Glomerular visceral epithelial cell (primary cell): ENCODE measurements around the gene HTT.
"Not testable (repeated sequence)": the region's sequence is repeated elsewhere in the genome, so short reads cannot be mapped to it uniquely, and the experiment has no call there.

ENCODE experiments used
- DNase-seq: peaks from one replicate; pipeline ENCODE4 v3.0.0-alpha.2; 2016; ENCODE audit errors: extremely low spot score

Gene HTT

GRCh38 chr4:3082925-3083515, 8.5 kb downstream of the HTT start:
- no peak for DNase-seq

- DNase-seq = no peak
Measured at GRCh38 chr4:3083732-3084131, 9.3 kb downstream of the HTT start.

- no peak for DNase-seq
Measured at GRCh38 chr4:3085948-3086670, 11.6 kb downstream of the HTT start.

GRCh38 chr4:3087115-3087797, 12.8 kb downstream of the HTT start:
- no peak for DNase-seq

GRCh38 chr4:3091464-3091863, 17.0 kb downstream of the HTT start:
- no peak for DNase-seq

- not testable (repeated sequence) for DNase-seq
Measured at GRCh38 chr4:3094701-3095100, 20.2 kb downstream of the HTT start.

- DNase-seq = no peak
Measured at GRCh38 chr4:3096202-3096601, 21.7 kb downstream of the HTT start.

- DNase-seq = no peak
Measured at GRCh38 chr4:3098346-3098745, 23.9 kb downstream of the HTT start.

- DNase-seq = peak; percentile 90
Measured at GRCh38 chr4:3106339-3107186, 32.1 kb downstream of the HTT start.

- no peak for DNase-seq
Measured at GRCh38 chr4:3107271-3107670, 32.8 kb downstream of the HTT start.

- DNase-seq = no peak
Measured at GRCh38 chr4:3107691-3108121, 33.2 kb downstream of the HTT start.

GRCh38 chr4:3108211-3108610, 33.7 kb downstream of the HTT start:
- DNase-seq = no peak

- no peak for DNase-seq
Measured at GRCh38 chr4:3111461-3111860, 37.0 kb downstream of the HTT start.

- no peak for DNase-seq
Measured at GRCh38 chr4:3112201-3112600, 37.7 kb downstream of the HTT start.

GRCh38 chr4:3112609-3113469, 38.4 kb downstream of the HTT start:
- no peak for DNase-seq

- no peak for DNase-seq
Measured at GRCh38 chr4:3114377-3114776, 39.9 kb downstream of the HTT start.

GRCh38 chr4:3115637-3116270, 41.3 kb downstream of the HTT start:
- DNase-seq = no peak

- no peak for DNase-seq
Measured at GRCh38 chr4:3116955-3117354, 42.5 kb downstream of the HTT start.

GRCh38 chr4:3118312-3118711, 43.8 kb downstream of the HTT start:
- no peak for DNase-seq

GRCh38 chr4:3119464-3119863, 45.0 kb downstream of the HTT start:
- DNase-seq = no peak

- no peak for DNase-seq
Measured at GRCh38 chr4:3121110-3121509, 46.6 kb downstream of the HTT start.
